Gastroesophageal sphincter (tissue), 3 donors: ENCODE data around the gene CYREN.
"Not testable (repeated sequence)": the region's sequence is repeated elsewhere in the genome, so short reads cannot be mapped to it uniquely, and the experiment has no call there.

Experiments
- CTCF ChIP-seq, 4 experiments: fragments of 200-600 bp in 2 of 4; fragments of 450-650 bp in 2 of 4; sonication (generic) in 1 of 4; IDR thresholded peaks; one replicate each; pipeline ENCODE4 v1.5.1; 2017 to 2019; ENCODE audit warnings: antibody characterized with exemption in 4 of 4, mild to moderate bottlenecking in 2 of 4, moderate library complexity in 2 of 4
- POLR2A ChIP-seq, 2 donors: fragments of 450-650 bp; IDR thresholded peaks; one replicate each; pipeline ENCODE4 v1.6.1; 2017; ENCODE audit warnings: antibody characterized with exemption in 2 of 2, mild to moderate bottlenecking in 2 of 2, moderate library complexity in 1 of 2

- not testable (repeated sequence) for TF ChIP-seq CTCF, POLR2A (IDR thresholded peaks at IDR 0.05)
Measured at GRCh38 chr7:135124631-135125030, 45.9 kb downstream of the CYREN start.
